ENCODE data around the gene HOMER2. TPM values are rescaled to one million over a fixed set of nuclear protein-coding genes. Genes with fewer than 3 reads are reported as not detected.

The HOMER2 gene
- polyA plus RNA-seq, 3 donors, result 0.92 to 2.4 (median 1.6) TPM

DNA sequence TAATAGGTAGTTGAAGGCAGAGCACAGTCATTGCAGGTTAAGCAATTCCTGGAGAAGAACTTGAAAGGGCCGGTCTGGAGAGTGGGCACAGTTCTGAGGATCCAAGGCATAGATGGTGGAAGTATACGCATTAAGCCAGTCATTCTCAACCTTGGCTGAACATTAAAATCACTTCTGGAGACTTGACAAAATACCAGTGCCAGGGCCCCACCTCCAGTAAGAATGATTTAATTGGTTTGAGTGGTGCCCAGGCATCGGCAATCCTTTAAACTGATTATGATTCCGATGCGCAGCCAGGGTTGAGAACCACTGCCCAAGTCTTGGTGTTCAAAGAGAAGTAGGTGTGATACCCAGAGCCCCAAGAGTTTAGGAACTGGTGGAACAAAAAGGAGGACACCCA lies 6.9 kb upstream of the HOMER2 start:
- Mint-ChIP-seq H3K36me3 (peaks cover 5 to 6% of the 10 kb centered on the region in 2 donors), H3K9me3 (peaks cover 0 to 2% (median 0%) of the 10 kb centered on the region in 7 donors), H3K27ac (no peak overlapping the region), H3K4me3 (no peak overlapping the region), H3K27me3 (ENCODE audit: low read depth in 3 of 3) (peaks cover 1 to 9% (median 4%) of the 10 kb centered on the region in 3 donors), H3K4me1 (peaks cover 18% of the 10 kb centered on the region)
- no peaks in the 10 kb centered on the region for H3K36me3 ChIP-seq (replicated peaks in 1 of 2; ENCODE audit: control insufficient read depth in 1 of 2, insufficient read depth in 2 of 2, low read length in 2 of 2)
- H4K20me1 ChIP-seq (ENCODE audit: insufficient read depth, low read length), result no peaks in the 10 kb centered on the region
- no peaks in the 10 kb centered on the region for H3K9me3 ChIP-seq (replicated peaks in 1 of 2; ENCODE audit: control insufficient read depth in 1 of 2, insufficient read depth in 1 of 2, low read length in 2 of 2)
- H3K4me2 ChIP-seq (replicated peaks; ENCODE audit: extremely low read depth, low read length, poor library complexity, severe bottlenecking), result no peak overlapping the region
- H3K27me3 ChIP-seq (ENCODE audit: control insufficient read depth in 2 of 2, insufficient read depth in 2 of 2, low read length in 2 of 2), result no peaks in the 10 kb centered on the region
- no peak overlapping the region for H2AFZ ChIP-seq (ENCODE audit: insufficient read depth, low read depth, low read length, poor library complexity, severe bottlenecking)
- peaks cover 5 to 13% of the 10 kb centered on the region in 2 donors for H3K4me1 ChIP-seq (ENCODE audit: control insufficient read depth in 1 of 2, insufficient read depth in 2 of 2, low read length in 2 of 2)
- WGBS (ENCODE audit: insufficient coverage), result 100% methylated on average over 3 of the region's 5 CpGs
- H3K9ac ChIP-seq (ENCODE audit: insufficient read depth, low read length, poor library complexity, severe bottlenecking), result no peak overlapping the region
- no peaks in the 10 kb centered on the region for H3K79me2 ChIP-seq (ENCODE audit: insufficient read depth, low read length)
- H3K4me3 ChIP-seq (replicated peaks in 1 of 3; ENCODE audit: low read depth in 2 of 3, low read length in 3 of 3), result no peak overlapping the region
- no peak for DNase-seq
- intact Hi-C loops (cut with micrococcal nuclease), result no loop called here
- no peak for TF ChIP-seq CTCF (IDR thresholded peaks at IDR 0.05)
- no peak overlapping the region for H3K27ac ChIP-seq (ENCODE audit: low read depth in 1 of 2, low read length in 2 of 2)

GRCh38 chr15:82958638-82959037 lies 6.1 kb upstream of the HOMER2 start:
- no peak overlapping the region for H3K4me3 ChIP-seq (replicated peaks in 1 of 3; ENCODE audit: low read depth in 2 of 3, low read length in 3 of 3)
- DNase-seq, result no peak
- no peaks in the 10 kb centered on the region for H4K20me1 ChIP-seq (ENCODE audit: insufficient read depth, low read length)
- no peaks in the 10 kb centered on the region for H3K9me3 ChIP-seq (replicated peaks in 1 of 2; ENCODE audit: control insufficient read depth in 1 of 2, insufficient read depth in 1 of 2, low read length in 2 of 2)
- Mint-ChIP-seq H3K36me3 (peaks cover 5 to 6% of the 10 kb centered on the region in 2 donors), H3K27me3 (ENCODE audit: low read depth in 3 of 3) (peaks cover 1 to 12% (median 4%) of the 10 kb centered on the region in 3 donors), H3K27ac (no peak overlapping the region), H3K9me3 (peaks cover 0 to 2% (median 0%) of the 10 kb centered on the region in 7 donors), H3K4me1 (peaks cover 18% of the 10 kb centered on the region), H3K4me3 (no peak overlapping the region)
- H3K4me2 ChIP-seq (replicated peaks; ENCODE audit: extremely low read depth, low read length, poor library complexity, severe bottlenecking), result no peak overlapping the region
- H3K79me2 ChIP-seq (ENCODE audit: insufficient read depth, low read length), result no peaks in the 10 kb centered on the region
- no peak overlapping the region for H3K27ac ChIP-seq (ENCODE audit: low read depth in 1 of 2, low read length in 2 of 2)
- no peaks in the 10 kb centered on the region for H3K36me3 ChIP-seq (replicated peaks in 1 of 2; ENCODE audit: control insufficient read depth in 1 of 2, insufficient read depth in 2 of 2, low read length in 2 of 2)
- no peaks in the 10 kb centered on the region for H3K27me3 ChIP-seq (ENCODE audit: control insufficient read depth in 2 of 2, insufficient read depth in 2 of 2, low read length in 2 of 2)
- peaks cover 5 to 13% of the 10 kb centered on the region in 2 donors for H3K4me1 ChIP-seq (ENCODE audit: control insufficient read depth in 1 of 2, insufficient read depth in 2 of 2, low read length in 2 of 2)
- H2AFZ ChIP-seq (ENCODE audit: insufficient read depth, low read depth, low read length, poor library complexity, severe bottlenecking), result no peak overlapping the region
- no peak overlapping the region for H3K9ac ChIP-seq (ENCODE audit: insufficient read depth, low read length, poor library complexity, severe bottlenecking)
- no CpG with 5 or more reads among the region's 1 CpG for WGBS (ENCODE audit: insufficient coverage)
- intact Hi-C loops (cut with micrococcal nuclease), result no loop called here
- TF ChIP-seq CTCF (IDR thresholded peaks at IDR 0.05), result no peak

Measured in CD14-positive monocyte (primary cell).